HK-2 (cell line): Measurements from ENCODE around the gene TIPARP.

Experiments
- DNase-seq: peaks from one replicate; pipeline ENCODE4 v3.0.0-alpha.2; 2018; ENCODE audit not compliant: unreplicated experiment

TIPARP gene, protein sequence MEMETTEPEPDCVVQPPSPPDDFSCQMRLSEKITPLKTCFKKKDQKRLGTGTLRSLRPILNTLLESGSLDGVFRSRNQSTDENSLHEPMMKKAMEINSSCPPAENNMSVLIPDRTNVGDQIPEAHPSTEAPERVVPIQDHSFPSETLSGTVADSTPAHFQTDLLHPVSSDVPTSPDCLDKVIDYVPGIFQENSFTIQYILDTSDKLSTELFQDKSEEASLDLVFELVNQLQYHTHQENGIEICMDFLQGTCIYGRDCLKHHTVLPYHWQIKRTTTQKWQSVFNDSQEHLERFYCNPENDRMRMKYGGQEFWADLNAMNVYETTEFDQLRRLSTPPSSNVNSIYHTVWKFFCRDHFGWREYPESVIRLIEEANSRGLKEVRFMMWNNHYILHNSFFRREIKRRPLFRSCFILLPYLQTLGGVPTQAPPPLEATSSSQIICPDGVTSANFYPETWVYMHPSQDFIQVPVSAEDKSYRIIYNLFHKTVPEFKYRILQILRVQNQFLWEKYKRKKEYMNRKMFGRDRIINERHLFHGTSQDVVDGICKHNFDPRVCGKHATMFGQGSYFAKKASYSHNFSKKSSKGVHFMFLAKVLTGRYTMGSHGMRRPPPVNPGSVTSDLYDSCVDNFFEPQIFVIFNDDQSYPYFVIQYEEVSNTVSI

DNA sequence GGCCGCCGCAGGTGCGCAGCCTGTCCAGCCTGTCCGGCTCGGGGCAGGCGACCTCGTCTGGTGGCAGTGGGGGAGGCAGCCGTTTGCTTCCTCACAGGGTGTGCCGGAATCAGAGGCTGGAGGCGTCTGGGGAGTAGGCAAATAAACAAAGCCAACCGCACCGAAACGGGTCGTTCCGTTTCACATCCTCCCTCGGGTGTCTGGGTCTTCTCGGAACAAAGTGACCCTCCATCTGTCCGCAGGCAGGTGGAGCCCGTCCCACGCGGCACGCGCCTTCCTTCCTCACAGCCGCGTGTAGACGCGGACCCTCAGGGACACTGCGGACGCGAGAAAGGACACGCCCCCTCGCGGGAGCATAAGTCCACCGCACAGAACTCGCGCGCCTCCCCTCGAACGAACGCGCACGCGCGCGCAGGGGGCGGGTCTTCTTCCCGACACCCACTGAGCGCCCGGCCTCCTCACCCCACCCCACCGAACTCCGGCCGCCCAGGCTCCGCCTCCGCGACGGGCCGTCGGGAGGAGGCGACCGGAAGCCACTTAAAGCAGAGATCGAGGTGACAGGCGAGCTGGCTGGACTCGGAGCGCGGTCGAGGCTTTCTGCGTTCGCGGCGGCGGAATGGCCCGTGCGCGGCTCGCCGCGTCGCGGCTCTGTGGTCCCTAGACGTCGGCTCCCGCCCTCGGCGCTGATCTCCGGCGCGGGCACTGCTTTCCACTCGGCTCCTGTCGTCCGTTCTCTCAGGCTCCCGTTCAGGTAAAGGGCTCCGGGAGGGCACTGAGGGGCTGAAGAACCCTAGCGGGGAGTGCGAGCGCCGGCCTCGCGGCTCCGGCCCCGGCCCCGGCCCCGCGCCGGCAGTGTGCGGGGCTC, at the start of gene TIPARP:
TIPARP (plus strand) TSS at position 545 of the 865 bp plus-strand sequence. CDS start 3,108 bp downstream, outside the sequence.
- peak; percentile 100 for DNase-seq

DNA sequence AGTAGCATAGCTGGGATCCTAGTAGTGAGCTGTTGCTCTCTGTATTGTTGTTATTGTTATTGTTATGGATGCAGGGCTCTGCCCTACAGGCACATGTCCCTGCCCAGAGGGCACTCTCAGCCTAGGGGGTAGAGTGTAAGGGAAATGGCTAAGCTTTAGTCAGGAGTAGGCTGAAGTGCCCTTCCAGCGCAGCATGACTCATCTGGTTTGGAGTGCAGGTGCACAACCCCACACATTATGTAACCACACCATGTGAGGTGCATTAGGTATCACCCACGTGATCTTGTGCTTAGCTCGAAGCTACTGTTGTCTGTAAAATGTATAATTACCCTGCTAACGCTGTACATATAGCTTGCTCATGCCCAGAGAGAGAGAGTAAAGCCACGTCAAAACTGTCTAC, 48.3 kb upstream of the TIPARP start:
- peak; percentile 57 for DNase-seq

DNA sequence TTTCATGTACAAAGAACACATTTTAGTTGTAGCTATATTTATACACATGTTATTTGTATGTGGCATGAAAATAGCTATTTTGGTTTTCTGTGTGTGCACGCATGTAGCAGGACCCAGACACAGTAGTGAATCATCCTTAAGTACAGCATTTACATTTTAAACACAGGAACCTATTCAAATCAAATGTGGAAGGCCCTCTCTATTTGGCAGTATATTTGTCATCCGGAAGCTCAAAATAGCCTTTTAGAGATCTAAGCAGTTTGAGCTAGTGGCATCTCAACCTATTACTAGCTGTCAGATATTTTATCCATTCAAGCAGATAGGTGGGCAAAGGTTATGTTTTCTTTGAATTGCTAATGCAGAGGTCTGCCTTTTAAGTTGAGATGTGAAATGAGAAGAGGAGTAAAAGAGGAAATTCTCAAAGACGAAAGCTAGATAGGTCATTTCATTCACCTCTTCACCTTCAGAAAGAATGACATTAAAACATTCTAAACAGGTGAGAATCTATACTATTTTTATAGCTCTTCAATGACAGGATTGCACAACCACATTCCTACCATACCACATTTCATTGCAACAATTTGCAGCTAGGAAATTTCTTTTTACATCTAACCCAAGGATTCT, 46.3 kb upstream of the TIPARP start:
- no peak for DNase-seq

DNA sequence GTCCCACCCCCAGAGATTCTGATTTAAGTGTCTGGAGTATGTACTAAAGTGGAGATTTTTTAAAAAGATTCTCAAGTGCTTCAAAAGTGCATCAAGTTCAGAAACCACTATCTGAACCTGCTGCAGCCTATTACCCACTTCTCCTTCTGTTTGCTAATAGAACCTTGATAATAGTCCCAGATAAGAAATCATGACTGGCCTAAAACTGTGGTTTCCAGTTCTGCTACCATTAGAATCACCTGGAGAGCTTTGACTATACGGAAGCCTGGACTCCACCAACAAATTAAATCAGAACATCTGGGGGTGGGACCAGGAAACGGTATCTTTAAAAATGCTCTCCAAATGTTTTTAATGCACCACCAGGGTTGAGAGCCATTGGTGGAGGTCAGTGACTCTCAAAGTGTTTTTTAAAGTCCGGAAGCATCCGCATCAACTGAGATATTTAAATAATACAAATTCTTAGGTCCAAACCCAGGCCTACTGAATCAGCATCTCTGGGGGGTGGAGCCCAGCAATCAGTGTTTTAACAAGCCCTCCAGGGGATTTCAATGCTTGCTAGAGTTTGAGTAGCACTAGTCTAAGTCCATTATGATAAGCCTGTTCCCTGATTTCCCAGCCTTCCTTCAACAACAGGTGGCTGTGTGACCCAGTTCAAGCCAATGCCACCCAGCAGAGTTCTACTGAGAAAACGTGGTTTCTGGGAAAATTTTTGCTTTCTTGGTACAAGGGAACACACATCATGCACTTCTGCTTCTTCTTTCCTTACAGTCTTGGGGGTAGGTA, 45.4 kb upstream of the TIPARP start:
- no peak for DNase-seq

DNA sequence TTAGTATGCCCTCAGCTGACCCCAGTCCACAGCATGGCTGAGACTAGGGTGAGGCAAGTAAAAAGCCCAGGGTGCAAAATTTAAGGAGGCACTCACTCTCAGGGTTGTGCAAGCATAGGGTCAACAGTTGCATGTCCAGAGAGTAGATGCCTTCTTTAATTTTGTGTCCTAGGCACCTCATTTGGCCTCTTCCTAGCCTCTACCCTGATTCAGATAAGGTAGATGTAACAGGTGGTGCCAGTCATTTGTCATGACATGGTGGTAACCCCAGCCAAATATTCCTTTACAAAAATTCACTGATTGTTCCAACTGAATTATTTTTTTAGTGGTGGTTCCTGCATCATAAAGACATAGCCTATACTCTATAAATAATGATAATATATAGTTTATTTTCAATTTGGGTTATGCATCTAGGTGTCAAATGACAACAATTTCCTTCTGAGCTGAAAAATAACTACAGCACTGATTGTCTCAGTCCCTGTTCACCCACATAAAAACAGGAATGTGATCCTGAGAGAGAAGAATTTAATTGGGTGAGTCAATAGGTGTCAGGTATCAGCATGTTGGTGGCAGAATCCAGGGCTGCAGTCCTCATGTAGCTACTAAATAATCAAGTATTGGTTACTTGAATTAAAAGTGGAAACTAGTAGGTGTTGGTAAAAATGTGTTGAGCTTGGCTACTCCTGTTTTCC, 44.2 kb upstream of the TIPARP start:
- DNase-seq, result no peak

DNA sequence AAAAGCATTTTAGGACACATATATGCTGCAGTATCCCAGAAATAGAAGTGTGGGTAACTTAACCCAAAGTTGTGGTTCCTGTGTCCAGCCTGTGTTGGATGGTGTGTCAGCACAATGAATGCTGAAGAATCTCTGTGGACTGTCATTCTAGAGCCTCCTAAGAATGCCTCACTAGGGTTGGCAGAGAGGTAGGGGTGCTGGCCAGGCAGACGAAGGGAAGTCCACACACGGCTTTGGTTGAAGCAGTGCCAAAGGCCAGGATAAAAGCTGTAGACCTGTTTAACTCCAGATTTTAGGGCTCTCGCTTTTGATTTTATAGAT, 43.7 kb upstream of the TIPARP start:
- no peak for DNase-seq

DNA sequence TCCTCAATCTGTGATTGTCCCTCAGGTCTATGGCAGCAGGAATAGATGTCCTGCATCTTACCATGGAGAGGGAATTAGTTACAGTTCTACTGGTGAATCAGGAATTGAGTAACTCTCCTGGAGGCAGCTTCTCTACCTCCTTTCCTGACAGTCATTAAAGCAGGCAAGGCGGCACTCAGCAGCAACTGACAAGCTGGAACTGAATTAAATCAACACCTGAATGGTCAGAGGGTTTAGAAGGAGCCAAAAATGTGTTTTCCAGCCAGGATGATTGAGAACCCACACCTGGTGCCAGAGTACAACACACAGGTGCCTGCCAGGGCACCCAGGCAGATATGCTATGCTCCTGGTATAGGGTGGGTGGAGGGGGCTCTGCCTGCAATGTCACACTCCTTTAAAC, 43.1 kb upstream of the TIPARP start:
- DNase-seq, result no peak

DNA sequence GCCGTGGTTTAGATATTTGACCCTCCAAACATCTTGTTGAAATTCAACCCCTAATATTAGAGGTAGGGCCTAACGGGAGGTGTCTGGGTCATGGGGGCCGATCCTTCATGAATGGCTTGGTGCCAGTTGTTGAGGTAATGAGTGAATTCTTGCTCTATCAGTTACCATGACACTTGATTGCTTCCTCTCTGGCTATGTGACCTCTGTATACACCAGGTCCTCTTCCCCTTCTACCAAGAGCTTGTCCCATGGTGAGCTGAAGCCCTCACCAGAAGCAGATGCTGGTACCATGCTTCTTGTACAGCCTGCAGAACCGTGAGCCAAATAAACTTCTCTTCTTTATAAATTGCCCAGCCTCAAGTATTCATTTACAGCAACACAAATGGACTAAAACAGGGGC, 41.8 kb upstream of the TIPARP start:
- no peak for DNase-seq

DNA sequence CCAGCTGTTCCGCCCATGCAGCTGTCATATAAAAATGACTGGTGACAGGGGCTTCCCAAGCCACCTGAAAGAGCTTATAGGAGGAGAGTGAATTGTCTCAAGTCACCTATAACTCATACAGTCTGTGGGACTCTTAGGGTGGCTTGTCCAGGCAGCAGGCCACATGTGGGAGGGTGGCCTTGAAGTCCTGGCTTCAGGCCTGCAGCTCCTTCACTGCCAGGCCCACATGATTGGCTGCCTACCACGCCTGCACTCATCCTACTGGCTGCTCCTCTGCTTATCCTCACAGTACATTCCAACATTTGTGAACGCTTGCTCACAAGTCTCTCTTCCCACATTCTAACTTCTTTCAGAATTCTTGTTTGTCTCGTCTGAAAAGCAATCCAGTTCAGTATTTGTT, 41.1 kb upstream of the TIPARP start:
- no peak for DNase-seq

DNA sequence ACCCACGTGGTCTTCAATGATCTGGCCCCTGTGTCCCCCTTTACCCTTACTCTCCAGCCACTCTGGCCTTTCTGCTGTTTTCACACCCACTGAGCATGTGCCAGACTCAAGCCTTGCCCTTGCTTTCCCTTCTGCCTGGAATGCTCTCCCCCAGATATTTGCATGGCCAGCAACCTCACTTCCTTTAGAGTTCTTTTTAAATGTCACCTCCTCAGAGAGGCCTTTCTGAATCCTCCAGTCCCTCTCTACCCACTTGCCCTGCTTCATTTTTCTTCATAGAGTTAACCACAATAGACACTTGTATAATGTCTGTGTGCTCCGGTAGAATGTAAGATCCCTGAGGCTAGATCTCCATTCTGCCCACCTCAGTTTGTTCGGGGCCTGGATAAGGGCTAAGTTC, 39.4 kb upstream of the TIPARP start:
- DNase-seq, result no peak

DNA sequence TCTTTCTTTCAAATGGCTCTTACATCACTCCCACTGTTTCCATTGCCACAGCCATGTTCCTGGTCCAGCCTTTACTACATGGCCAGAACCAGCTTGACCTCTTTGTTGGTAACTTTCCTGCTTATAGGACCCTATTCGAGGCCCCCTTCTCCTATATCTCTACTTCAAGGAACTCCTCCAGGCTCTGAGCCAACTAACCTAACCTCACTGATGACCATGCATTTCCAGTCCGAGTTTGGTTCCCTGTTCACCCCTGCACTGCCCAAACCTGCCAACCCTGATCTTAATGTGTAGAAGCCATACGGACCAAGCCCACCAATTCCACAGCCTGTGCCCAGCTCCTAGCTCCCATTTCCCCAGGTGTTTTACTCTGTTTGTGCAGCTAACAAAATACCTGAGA, 38.4 kb upstream of the TIPARP start:
- DNase-seq, result no peak

DNA sequence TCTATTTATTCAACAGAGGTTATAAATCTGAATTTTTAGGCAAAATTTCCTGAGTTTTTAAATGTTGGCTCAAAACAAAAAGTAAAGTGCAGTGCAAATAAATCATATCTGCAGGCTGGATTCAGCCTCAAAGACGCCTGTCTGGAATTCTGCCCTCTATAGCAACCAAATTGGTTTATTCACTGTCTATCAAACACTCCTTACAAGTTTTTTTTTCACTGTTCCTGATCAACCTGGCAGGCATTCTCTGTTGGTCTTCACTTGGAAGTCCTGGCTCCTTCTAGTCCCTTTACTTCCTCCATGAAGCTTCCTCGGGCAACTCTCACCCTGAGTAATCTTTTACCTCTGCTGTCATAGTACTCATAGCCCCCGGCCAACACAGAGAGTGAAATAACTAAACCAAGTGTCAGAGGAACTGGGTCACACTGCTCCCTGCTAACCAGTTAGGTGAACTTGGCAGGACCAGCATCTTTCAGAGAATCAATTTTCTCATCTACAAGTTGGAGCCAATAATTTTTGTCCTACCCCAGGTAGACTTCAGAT, 36.8 kb upstream of the TIPARP start:
- no peak for DNase-seq

DNA sequence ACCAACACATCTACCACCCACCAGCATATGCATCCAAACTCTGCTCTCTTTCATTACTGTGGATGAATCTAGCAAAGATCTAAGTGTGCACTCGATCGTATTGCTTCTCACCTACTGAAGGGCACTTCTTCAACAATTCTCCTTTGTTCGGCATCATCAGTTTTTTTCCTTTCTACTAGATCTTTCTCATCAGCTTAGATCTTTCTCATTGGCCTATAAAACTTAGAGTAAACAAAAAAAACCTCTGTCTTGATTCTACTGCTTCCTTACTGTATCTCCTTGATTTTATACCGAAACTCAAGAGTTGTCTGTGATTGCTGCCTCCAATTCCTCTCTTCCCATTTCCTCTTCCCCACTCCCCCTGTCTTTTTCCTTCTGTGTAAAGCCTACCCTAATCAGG, 36.1 kb upstream of the TIPARP start:
- DNase-seq, result no peak

DNA sequence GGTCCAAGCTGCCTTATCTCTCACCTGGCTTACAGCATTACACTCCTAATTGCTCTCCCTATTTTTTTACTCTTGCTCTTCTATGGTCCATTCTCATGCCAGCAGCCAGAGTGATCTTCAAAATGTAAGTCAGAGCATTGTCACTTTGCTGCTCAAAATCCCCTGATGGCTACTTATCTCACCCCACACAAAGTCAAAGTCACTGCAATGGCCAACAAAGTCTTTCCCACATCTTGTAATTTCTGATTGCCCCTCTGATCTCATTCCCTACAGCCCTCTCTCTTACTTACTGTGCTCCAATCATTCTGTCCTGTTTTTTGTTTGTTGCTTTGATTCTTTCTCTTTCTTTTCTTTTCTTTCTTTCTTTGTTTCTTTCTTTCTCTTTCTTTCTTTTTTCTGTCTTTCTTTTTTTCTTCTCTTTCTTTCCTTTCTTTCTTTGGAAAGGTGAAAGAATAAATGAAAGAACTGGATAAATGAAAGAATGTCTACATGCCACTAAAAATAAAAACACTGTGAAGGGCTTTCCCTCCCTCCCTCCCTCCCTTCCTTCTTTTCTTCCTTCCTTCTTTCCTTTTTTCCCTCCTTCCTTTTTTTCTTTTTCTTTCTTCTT, 34.9 kb upstream of the TIPARP start:
- no peak for DNase-seq

DNA sequence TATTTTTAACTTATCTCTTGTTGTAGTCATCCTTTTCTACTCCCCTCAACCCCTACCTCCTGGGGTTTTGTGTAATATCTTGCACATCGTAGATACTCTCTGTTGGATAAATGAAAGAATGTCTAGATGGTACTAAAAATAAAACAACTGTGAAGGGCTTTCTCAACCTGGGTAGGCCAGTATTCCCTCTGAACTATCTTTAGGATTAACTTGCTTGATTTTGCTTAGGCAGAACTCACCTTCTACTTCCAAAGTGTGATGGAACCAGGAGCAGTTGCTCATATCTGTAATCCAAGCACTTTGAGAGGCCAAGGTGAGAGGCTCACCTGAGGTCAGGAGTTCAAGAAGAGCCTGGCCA, 32.8 kb upstream of the TIPARP start:
- DNase-seq, result no peak

DNA sequence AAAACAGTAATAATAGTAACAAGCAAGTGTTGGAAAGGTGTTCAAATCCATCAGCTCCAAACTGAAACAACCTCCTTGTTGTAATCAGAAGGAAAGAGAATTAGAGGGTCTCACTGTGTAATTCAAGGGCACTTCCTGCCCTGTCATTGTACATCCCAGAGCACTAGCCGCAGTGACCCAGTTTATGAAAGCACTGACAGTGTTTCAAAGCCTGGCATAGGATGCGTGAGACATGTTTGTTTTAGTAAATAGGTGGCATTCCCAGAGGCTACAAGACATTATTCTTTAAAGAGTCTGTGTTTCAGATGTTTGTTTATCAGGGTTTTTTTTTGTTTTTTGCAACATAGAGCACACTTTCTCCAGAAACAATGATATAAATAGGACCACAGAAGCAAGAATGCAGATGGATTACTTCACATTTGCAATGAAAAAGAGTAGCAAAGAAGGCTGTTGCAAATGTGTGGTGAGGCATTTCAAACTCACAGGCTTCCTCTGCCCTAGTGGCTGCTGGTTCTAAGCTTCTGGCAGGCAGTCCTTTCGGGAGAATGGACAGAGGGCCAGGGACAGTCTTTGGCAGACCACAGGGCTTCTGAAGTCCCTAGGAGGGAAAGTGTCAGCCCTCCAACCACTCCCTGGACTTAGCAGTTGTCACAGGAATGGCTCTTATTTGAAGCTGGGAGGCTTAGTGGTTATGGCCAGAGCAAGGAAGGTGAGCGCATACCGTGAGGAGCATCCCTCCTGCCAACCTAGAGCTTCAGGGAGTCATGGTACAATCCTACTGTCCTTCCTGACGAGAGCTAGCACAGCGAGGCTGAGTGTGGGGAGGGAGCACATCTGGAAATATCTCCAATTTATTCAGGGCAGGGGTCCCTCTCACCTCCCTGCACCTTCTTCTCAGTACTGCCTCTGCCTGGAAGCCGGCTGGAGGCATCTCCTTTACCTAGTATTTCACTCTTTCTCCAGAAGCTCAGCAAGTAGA, 31.4 kb upstream of the TIPARP start:
- no peak for DNase-seq

DNA sequence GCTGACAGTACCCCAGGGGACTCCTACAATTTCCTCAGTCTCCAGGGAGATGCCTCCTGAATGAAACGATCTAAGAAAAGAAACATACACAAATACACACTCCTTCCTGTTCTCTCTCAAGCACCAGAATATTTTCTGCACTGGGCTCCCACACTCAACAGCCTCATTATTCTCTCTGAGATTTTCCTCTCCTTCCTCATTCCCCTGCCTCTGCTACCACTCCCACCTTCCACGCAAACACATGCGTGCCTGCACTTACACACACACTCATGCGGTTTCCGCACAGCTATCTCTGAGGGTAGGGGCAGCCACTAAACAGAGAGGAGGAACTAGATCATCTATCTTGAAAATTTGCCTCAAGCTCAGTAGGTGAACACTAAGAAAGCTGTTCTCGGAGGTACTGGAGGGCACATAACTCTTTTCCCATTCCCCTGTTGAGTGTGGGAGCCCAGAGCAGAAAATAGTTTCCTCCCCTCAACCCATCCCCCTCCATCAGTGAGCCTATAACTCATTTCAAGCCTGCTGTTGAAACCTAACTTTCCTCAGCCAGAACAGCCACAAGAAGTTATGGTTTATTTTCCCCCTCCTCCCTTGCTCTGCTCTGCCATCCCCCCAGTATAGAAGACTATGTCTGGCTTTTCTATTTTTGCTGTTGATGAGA, 30.5 kb upstream of the TIPARP start:
- no peak for DNase-seq

DNA sequence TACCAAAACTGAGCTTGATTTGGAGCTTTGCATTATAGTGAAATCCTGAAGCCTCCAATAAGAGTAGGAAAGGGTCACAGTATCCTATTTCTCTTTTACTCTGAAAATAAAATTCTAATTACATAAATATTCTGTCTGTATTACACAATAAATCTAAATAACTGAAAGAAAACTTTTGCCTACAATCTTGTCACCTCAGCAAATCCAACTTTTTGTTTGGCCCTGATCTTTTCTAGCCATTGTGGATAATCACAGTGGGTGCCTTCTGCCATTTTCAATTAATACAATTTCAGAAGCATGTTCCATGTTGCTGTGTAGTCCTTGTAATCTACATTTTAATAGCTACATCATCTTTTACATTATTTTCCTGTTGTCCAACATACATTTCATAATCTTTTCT, 29.4 kb upstream of the TIPARP start:
- DNase-seq, result no peak
